Keratinocyte (primary cell): ENCODE data around the gene TFIP11. TPM values are rescaled to one million over a fixed set of nuclear protein-coding genes. Genes with fewer than 3 reads are reported as not detected.

Experiments
- DNase-seq: peaks from one replicate; pipeline ENCODE4 v3.0.0-alpha.2; 2011; ENCODE audit warnings: low read depth, missing footprints, low spot score
- FAIRE-seq: peaks from 2 replicates; lab custom pipeline; 2011; peaks lifted over from hg19 to GRCh38; lab: Jason Lieb, UNC
- H2AFZ ChIP-seq: 2 replicates; pipeline ENCODE4 v1.6.0; 2012; ENCODE audit warnings: low read length, control low read depth, inconsistent platforms; ENCODE audit not compliant: control insufficient read depth
- H3K27ac ChIP-seq: 2 replicates; pipeline ENCODE4 v1.5.1; 2011; ENCODE audit warnings: low read length; ENCODE audit not compliant: control insufficient read depth, insufficient read depth
- H3K27me3 ChIP-seq: 3 replicates; pipeline ENCODE4 v1.6.0; 2011; ENCODE audit warnings: low read length; ENCODE audit not compliant: control insufficient read depth, insufficient read depth; ENCODE audit errors: extremely low read depth
- H3K36me3 ChIP-seq, 2 experiments: 2 replicates in 1 of 2; 3 replicates in 1 of 2; pipeline ENCODE4 v1.5.1; 2011; ENCODE audit warnings: low read length in 2 of 2, mild to moderate bottlenecking in 1 of 2; ENCODE audit not compliant: control insufficient read depth in 2 of 2, insufficient read depth in 2 of 2; ENCODE audit errors: extremely low read depth in 1 of 2
- H3K4me1 ChIP-seq: 3 replicates; pipeline ENCODE4 v1.5.1; 2011; ENCODE audit warnings: low read length; ENCODE audit not compliant: control insufficient read depth, insufficient read depth; ENCODE audit errors: extremely low read depth
- H3K4me2 ChIP-seq: 3 replicates; pipeline ENCODE4 v1.6.0; 2011; ENCODE audit warnings: low read depth, low read length; ENCODE audit not compliant: control insufficient read depth, insufficient read depth; ENCODE audit errors: extremely low read depth
- H3K4me3 ChIP-seq, 3 experiments: fragments of 200-600 bp in 1 of 3; sonication (generic) in 1 of 3; 2 replicates in 2 of 3; 3 replicates in 1 of 3; pipeline ENCODE4 v1.5.1; 2011 to 2016; ENCODE audit warnings: low read length in 3 of 3, mild to moderate bottlenecking in 3 of 3, control low read depth in 2 of 3, inconsistent platforms in 1 of 3, low read depth in 1 of 3, mixed read lengths in 1 of 3, mixed run types in 1 of 3, moderate library complexity in 1 of 3; ENCODE audit not compliant: control insufficient read depth in 2 of 3, insufficient read depth in 2 of 3; ENCODE audit errors: extremely low read depth in 1 of 3
- H3K79me2 ChIP-seq: 2 replicates; pipeline ENCODE4 v1.6.0; 2012; ENCODE audit warnings: low read length; ENCODE audit not compliant: control insufficient read depth, insufficient read depth
- H3K9ac ChIP-seq: 3 replicates; pipeline ENCODE4 v1.6.0; 2011; ENCODE audit warnings: low read length; ENCODE audit not compliant: control insufficient read depth, insufficient read depth; ENCODE audit errors: extremely low read depth
- H3K9me1 ChIP-seq: 3 replicates; pipeline ENCODE4 v1.6.0; 2011; ENCODE audit warnings: low read length; ENCODE audit not compliant: control insufficient read depth, insufficient read depth; ENCODE audit errors: extremely low read depth
- H3K9me3 ChIP-seq: 2 replicates; pipeline ENCODE4 v1.5.1; 2012; ENCODE audit warnings: low read depth, low read length; ENCODE audit not compliant: control insufficient read depth
- H4K20me1 ChIP-seq: 3 replicates; pipeline ENCODE4 v1.6.0; 2011; ENCODE audit warnings: low read length; ENCODE audit not compliant: control insufficient read depth, insufficient read depth; ENCODE audit errors: extremely low read depth
- CTCF ChIP-seq, 3 experiments: IDR thresholded peaks in 1 of 3; conservative IDR thresholded peaks in 1 of 3; optimal IDR thresholded peaks in 1 of 3; 2 replicates in 2 of 3; 3 replicates in 1 of 3; pipeline versions ENCODE3 to v1.5.1; 2011; ENCODE audit warnings: low read length in 3 of 3, mild to moderate bottlenecking in 3 of 3, moderate library complexity in 2 of 3, control low read depth in 1 of 3, inconsistent platforms in 1 of 3; ENCODE audit not compliant: insufficient read depth in 2 of 3; ENCODE audit errors: extremely low read depth in 1 of 3
- EZH2 ChIP-seq: IDR thresholded peaks from one replicate; pipeline ENCODE4 v1.6.1; 2012; ENCODE audit warnings: inconsistent platforms, mild to moderate bottlenecking, low read length, moderate library complexity
- dilution Hi-C: fragments of 300-500 bp; cut with MboI; formaldehyde crosslinking; loops from one replicate; pipeline ENCODE4 v1.7.0; 2020; ENCODE audit warnings: low sequenced_read_pairs; ENCODE audit not compliant: extremely low pct_ligation_motif_present
- polyA plus RNA-seq, 5 experiments: library from polyadenylated mRNA; depleted of rRNA in 3 of 5; stranded (reverse) in 3 of 5; stranded (forward) in 1 of 5; unstranded in 1 of 5; fragments of >200 nt; gene quantifications; 1 replicate in 1 of 5; 2 replicates in 3 of 5; 3 replicates in 1 of 5; pipeline versions ENCODE4 v1.2.1 to v1.2.3, GENCODE V29; 2011 to 2012; ENCODE audit warnings: missing spikeins in 2 of 5, low read depth in 1 of 5, low replicate concordance in 1 of 5

TFIP11 gene
- polyA plus RNA-seq, 1 donor (not counting 4 experiments of a cell fraction or from before 2014, with no cell fraction given), result 30.3 TPM

GRCh38 chr22:26552466-26552865 is 40.2 kb upstream of the TFIP11 start:
- peak overlapping the region; percentile 90 for H3K4me2 ChIP-seq
- H2AFZ ChIP-seq, result no peak overlapping the region
- FAIRE-seq (no peak), DNase-seq (no peak)
- H3K79me2 ChIP-seq, result peaks cover 16% of the 10 kb centered on the region
- no peaks in the 10 kb centered on the region for H3K9me1 ChIP-seq
- peak overlapping the region; percentile 91 for H3K27ac ChIP-seq
- TF ChIP-seq EZH2 (no peak), CTCF (optimal IDR thresholded peaks at IDR 0.05 in 1 of 3, IDR thresholded peaks at IDR 0.05 in 1 of 3, conservative IDR thresholded peaks at IDR 0.05 in 1 of 3; ENCODE audit: extremely low read depth in 1 of 3, insufficient read depth in 2 of 3, low read length in 3 of 3) (no peak)
- H3K36me3 ChIP-seq, result no peaks in the 10 kb centered on the region
- H3K4me1 ChIP-seq, result peaks cover 42% of the 10 kb centered on the region
- H4K20me1 ChIP-seq, result no peaks in the 10 kb centered on the region
- peak overlapping the region; percentile 6 for H3K9ac ChIP-seq
- dilution Hi-C loops, result no loop called here
- H3K27me3 ChIP-seq, result no peaks in the 10 kb centered on the region
- H3K4me3 ChIP-seq, result no peak overlapping the region
- H3K9me3 ChIP-seq, result no peaks in the 10 kb centered on the region

- Histone ChIP-seq H3K9ac (no peak overlapping the region), H3K4me1 (peaks cover 48% of the 10 kb centered on the region), H2AFZ (no peak overlapping the region), H3K9me3 (no peaks in the 10 kb centered on the region), H3K79me2 (peaks cover 15% of the 10 kb centered on the region), H4K20me1 (no peaks in the 10 kb centered on the region), H3K9me1 (no peaks in the 10 kb centered on the region), H3K4me3 (no peak overlapping the region), H3K27ac (no peak overlapping the region), H3K27me3 (no peaks in the 10 kb centered on the region), H3K36me3 (no peaks in the 10 kb centered on the region), H3K4me2 (no peak overlapping the region)
- dilution Hi-C loops, result no loop called here
- TF ChIP-seq CTCF (optimal IDR thresholded peaks at IDR 0.05 in 1 of 3, IDR thresholded peaks at IDR 0.05 in 1 of 3, conservative IDR thresholded peaks at IDR 0.05 in 1 of 3; ENCODE audit: extremely low read depth in 1 of 3, insufficient read depth in 2 of 3, low read length in 3 of 3), result no peak
- TF ChIP-seq EZH2, result no peak
- no peak for FAIRE-seq
- no peak for DNase-seq
Measured at GRCh38 chr22:26551568-26551967, 39.3 kb upstream of the TFIP11 start.
